Measurements from ENCODE around the gene STAT5B. TPM values are rescaled to one million over a fixed set of nuclear protein-coding genes. Genes with fewer than 3 reads are reported as not detected.

The STAT5B gene
- polyA plus RNA-seq, 1 donor: 57.7 TPM

GRCh38 chr17:42313773-42314566 lies 37.8 kb upstream of the STAT5B start:
- peaks cover 40% of the 10 kb centered on the region for H3K36me3 ChIP-seq (ENCODE audit: control insufficient read depth, insufficient read depth, low read length)
- no peaks in the 10 kb centered on the region for H3K27me3 ChIP-seq (ENCODE audit: control insufficient read depth, insufficient read depth, low read length)
- peak overlapping the region; percentile 99 for H3K27ac ChIP-seq (ENCODE audit: low read length)
- DNase-seq: peak; percentile 93 to 97
- H3K9me3 ChIP-seq (ENCODE audit: control insufficient read depth, low read depth, low read length): no peaks in the 10 kb centered on the region
- H3K4me1 ChIP-seq (ENCODE audit: control insufficient read depth, insufficient read depth, low read length): peaks cover 84% of the 10 kb centered on the region
- WGBS (ENCODE audit: insufficient coverage, low lambda C conversion rate): no CpG with 5 or more reads among the region's 14 CpGs
- H3K4me3 ChIP-seq (ENCODE audit: low read length): no peak overlapping the region

- Histone ChIP-seq H3K27ac (ENCODE audit: low read length) (peak overlapping the region; percentile 99), H3K4me3 (ENCODE audit: low read length) (no peak overlapping the region), H3K4me1 (ENCODE audit: control insufficient read depth, insufficient read depth, low read length) (peaks cover 90% of the 10 kb centered on the region), H3K27me3 (ENCODE audit: control insufficient read depth, insufficient read depth, low read length) (no peaks in the 10 kb centered on the region), H3K36me3 (ENCODE audit: control insufficient read depth, insufficient read depth, low read length) (peaks cover 35% of the 10 kb centered on the region), H3K9me3 (ENCODE audit: control insufficient read depth, low read depth, low read length) (no peaks in the 10 kb centered on the region)
- WGBS (ENCODE audit: insufficient coverage, low lambda C conversion rate): no CpG with 5 or more reads among the region's 4 CpGs
- no peak for DNase-seq
Observed at GRCh38 chr17:42313389-42313772, 37.2 kb upstream of the STAT5B start.

- no peaks in the 10 kb centered on the region for H3K27me3 ChIP-seq (ENCODE audit: control insufficient read depth, insufficient read depth, low read length)
- no CpG with 5 or more reads among the region's 54 CpGs for WGBS (ENCODE audit: insufficient coverage, low lambda C conversion rate)
- H3K36me3 ChIP-seq (ENCODE audit: control insufficient read depth, insufficient read depth, low read length): peaks cover 36% of the 10 kb centered on the region
- H3K4me1 ChIP-seq (ENCODE audit: control insufficient read depth, insufficient read depth, low read length): peaks cover 88% of the 10 kb centered on the region
- DNase-seq: peak; percentile 93 to 97
- H3K27ac ChIP-seq (ENCODE audit: low read length): peak overlapping the region; percentile 99
- H3K4me3 ChIP-seq (ENCODE audit: low read length): peak overlapping the region; percentile 27
- H3K9me3 ChIP-seq (ENCODE audit: control insufficient read depth, low read depth, low read length): no peaks in the 10 kb centered on the region
Observed at GRCh38 chr17:42312285-42313130, 36.3 kb upstream of the STAT5B start.

- DNase-seq: no peak
- Histone ChIP-seq H3K27ac (ENCODE audit: low read length) (peak overlapping the region; percentile 99), H3K27me3 (ENCODE audit: control insufficient read depth, insufficient read depth, low read length) (no peaks in the 10 kb centered on the region), H3K9me3 (ENCODE audit: control insufficient read depth, low read depth, low read length) (no peaks in the 10 kb centered on the region), H3K36me3 (ENCODE audit: control insufficient read depth, insufficient read depth, low read length) (peaks cover 37% of the 10 kb centered on the region), H3K4me1 (ENCODE audit: control insufficient read depth, insufficient read depth, low read length) (peaks cover 83% of the 10 kb centered on the region), H3K4me3 (ENCODE audit: low read length) (peak overlapping the region; percentile 27)
- WGBS (ENCODE audit: insufficient coverage, low lambda C conversion rate): no CpG with 5 or more reads among the region's 5 CpGs
Observed at GRCh38 chr17:42312035-42312284, 35.8 kb upstream of the STAT5B start.

- Histone ChIP-seq H3K27me3 (ENCODE audit: control insufficient read depth, insufficient read depth, low read length) (no peaks in the 10 kb centered on the region), H3K9me3 (ENCODE audit: control insufficient read depth, low read depth, low read length) (no peaks in the 10 kb centered on the region), H3K27ac (ENCODE audit: low read length) (peak overlapping the region; percentile 99), H3K4me1 (ENCODE audit: control insufficient read depth, insufficient read depth, low read length) (peaks cover 78% of the 10 kb centered on the region), H3K4me3 (ENCODE audit: low read length) (peak overlapping the region; percentile 27), H3K36me3 (ENCODE audit: control insufficient read depth, insufficient read depth, low read length) (peaks cover 32% of the 10 kb centered on the region)
- DNase-seq: peak; percentile 94 to 96
- no CpG with 5 or more reads among the region's 19 CpGs for WGBS (ENCODE audit: insufficient coverage, low lambda C conversion rate)
Observed at GRCh38 chr17:42311240-42312034, 35.2 kb upstream of the STAT5B start.

- DNase-seq: no peak
- H3K27me3 ChIP-seq (ENCODE audit: control insufficient read depth, insufficient read depth, low read length): no peaks in the 10 kb centered on the region
- peaks cover 30% of the 10 kb centered on the region for H3K36me3 ChIP-seq (ENCODE audit: control insufficient read depth, insufficient read depth, low read length)
- WGBS (ENCODE audit: insufficient coverage, low lambda C conversion rate): 30% methylated on average over 2 of the region's 9 CpGs
- no peak overlapping the region for H3K4me3 ChIP-seq (ENCODE audit: low read length)
- peaks cover 74% of the 10 kb centered on the region for H3K4me1 ChIP-seq (ENCODE audit: control insufficient read depth, insufficient read depth, low read length)
- H3K9me3 ChIP-seq (ENCODE audit: control insufficient read depth, low read depth, low read length): no peaks in the 10 kb centered on the region
- peak overlapping the region; percentile 99 for H3K27ac ChIP-seq (ENCODE audit: low read length)
Observed at GRCh38 chr17:42310787-42311215, 34.6 kb upstream of the STAT5B start.

GRCh38 chr17:42309986-42310786 lies 34.0 kb upstream of the STAT5B start:
- no peak for DNase-seq
- no peak overlapping the region for H3K4me3 ChIP-seq (ENCODE audit: low read length)
- peak overlapping the region; percentile 99 for H3K27ac ChIP-seq (ENCODE audit: low read length)
- H3K27me3 ChIP-seq (ENCODE audit: control insufficient read depth, insufficient read depth, low read length): no peaks in the 10 kb centered on the region
- peaks cover 27% of the 10 kb centered on the region for H3K36me3 ChIP-seq (ENCODE audit: control insufficient read depth, insufficient read depth, low read length)
- H3K4me1 ChIP-seq (ENCODE audit: control insufficient read depth, insufficient read depth, low read length): peaks cover 68% of the 10 kb centered on the region
- no peaks in the 10 kb centered on the region for H3K9me3 ChIP-seq (ENCODE audit: control insufficient read depth, low read depth, low read length)
- no CpG with 5 or more reads among the region's 19 CpGs for WGBS (ENCODE audit: insufficient coverage, low lambda C conversion rate)

- DNase-seq: no peak
- WGBS (ENCODE audit: insufficient coverage, low lambda C conversion rate): no CpG with 5 or more reads among the region's 9 CpGs
- H3K27ac ChIP-seq (ENCODE audit: low read length): no peak overlapping the region
- no peaks in the 10 kb centered on the region for H3K27me3 ChIP-seq (ENCODE audit: control insufficient read depth, insufficient read depth, low read length)
- H3K9me3 ChIP-seq (ENCODE audit: control insufficient read depth, low read depth, low read length): no peaks in the 10 kb centered on the region
- H3K36me3 ChIP-seq (ENCODE audit: control insufficient read depth, insufficient read depth, low read length): peaks cover 31% of the 10 kb centered on the region
- peaks cover 58% of the 10 kb centered on the region for H3K4me1 ChIP-seq (ENCODE audit: control insufficient read depth, insufficient read depth, low read length)
- H3K4me3 ChIP-seq (ENCODE audit: low read length): no peak overlapping the region
Observed at GRCh38 chr17:42309142-42309541, 33.0 kb upstream of the STAT5B start.

GRCh38 chr17:42308446-42308845 lies 32.3 kb upstream of the STAT5B start:
- no peak overlapping the region for H3K27ac ChIP-seq (ENCODE audit: low read length)
- H3K27me3 ChIP-seq (ENCODE audit: control insufficient read depth, insufficient read depth, low read length): no peaks in the 10 kb centered on the region
- H3K9me3 ChIP-seq (ENCODE audit: control insufficient read depth, low read depth, low read length): no peaks in the 10 kb centered on the region
- H3K4me3 ChIP-seq (ENCODE audit: low read length): no peak overlapping the region
- H3K36me3 ChIP-seq (ENCODE audit: control insufficient read depth, insufficient read depth, low read length): peaks cover 30% of the 10 kb centered on the region
- peaks cover 51% of the 10 kb centered on the region for H3K4me1 ChIP-seq (ENCODE audit: control insufficient read depth, insufficient read depth, low read length)
- WGBS (ENCODE audit: insufficient coverage, low lambda C conversion rate): no CpG with 5 or more reads among the region's 7 CpGs
- DNase-seq: peak in 1 of 2 donors; percentile 58

Measured in large intestine (tissue), 3 donors.